NCI-H1105 treated with DMSO at 0.1 percent for 48 hours (cell line): ENCODE data around the gene GBX1.

Source experiments
- DNase-seq: peaks from one replicate; lab custom pipeline; 2025; lab: John Stamatoyannopoulos, UW

GBX1 gene

DNA sequence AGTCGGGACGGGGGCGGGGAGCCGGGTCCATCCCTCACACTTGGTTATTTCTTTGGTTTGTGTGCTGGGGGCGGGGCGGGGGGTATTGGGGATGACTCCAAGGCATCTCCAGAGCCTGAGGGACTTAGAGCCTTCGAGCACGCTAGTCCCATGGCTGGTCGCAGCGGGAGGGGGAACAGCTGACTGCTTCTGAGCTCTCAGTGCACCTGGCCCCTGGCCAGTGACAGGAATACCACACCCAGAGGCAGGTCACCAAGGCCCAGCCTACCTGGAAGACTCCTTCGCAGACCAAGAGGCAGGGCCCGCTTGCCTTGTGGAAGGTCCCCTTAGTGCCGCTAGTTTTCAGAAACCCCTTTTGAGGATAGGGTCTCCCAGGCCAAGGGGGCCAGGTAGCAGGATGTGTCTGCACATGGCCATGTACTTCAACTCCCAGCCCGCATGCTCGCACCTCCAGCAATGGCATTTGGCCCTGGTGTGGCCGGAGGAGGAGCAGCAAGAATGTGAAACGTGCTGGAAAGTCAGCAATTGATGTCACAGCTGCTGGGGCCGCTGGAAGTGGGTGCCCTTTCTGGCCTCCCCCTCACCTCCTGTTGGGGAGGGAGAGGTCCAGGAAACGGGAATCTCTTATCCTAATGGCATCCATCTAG is 40.9 kb downstream of the GBX1 start:
- DNase-seq: peak; percentile 50

DNA sequence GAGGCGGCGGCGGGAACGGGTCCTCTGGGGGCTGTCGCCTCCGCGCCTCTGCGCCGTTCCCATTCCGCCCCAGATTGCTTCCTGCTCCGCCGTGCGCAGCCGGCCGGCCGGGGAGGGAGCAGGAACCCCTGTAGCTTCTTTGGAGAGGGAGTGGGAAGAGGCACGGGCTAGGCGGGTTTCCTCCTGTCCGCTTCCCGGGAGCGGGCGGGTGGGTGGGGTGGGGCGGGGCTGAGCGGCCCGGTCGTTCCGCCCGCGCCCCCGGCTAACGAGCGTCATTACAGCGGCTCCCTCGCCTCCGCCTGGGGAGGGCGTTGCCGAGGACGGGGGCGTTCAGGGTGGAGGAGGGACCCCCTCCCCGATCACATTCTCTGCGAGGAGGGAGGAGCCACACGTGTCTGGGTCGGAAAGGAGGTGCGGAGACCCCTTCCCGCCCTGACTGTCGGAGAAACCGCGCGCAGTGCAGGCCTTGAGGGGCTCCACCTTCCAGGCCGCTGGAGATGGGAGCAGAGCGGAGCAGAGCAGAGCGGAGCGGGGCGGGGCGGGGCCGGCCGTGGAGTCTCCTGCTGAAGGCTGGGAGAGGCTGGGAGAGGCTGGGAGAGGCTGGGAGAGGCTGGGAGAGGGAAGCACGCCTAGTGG is 41.5 kb downstream of the GBX1 start:
- peak; percentile 55 for DNase-seq

DNA sequence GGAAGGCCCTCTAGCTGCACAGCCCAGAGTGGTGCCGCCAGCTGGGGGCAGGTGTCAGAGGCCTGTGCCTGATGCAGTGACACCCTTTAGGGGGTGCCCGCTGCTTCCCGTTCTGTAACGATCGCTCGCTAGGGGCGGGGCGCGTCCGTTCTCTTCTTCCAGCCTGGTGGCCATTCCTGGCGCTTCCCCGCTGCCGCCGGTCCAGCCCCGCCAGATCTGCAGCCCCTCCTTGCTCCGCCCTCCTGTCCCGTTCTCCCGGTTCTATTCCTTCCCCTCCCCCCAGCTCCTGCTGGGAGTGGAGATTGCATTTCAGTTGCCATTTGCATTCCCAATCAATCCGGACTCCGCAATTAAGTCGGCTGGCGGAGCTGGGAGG is 42.0 kb downstream of the GBX1 start:
- peak; percentile 59 for DNase-seq

DNA sequence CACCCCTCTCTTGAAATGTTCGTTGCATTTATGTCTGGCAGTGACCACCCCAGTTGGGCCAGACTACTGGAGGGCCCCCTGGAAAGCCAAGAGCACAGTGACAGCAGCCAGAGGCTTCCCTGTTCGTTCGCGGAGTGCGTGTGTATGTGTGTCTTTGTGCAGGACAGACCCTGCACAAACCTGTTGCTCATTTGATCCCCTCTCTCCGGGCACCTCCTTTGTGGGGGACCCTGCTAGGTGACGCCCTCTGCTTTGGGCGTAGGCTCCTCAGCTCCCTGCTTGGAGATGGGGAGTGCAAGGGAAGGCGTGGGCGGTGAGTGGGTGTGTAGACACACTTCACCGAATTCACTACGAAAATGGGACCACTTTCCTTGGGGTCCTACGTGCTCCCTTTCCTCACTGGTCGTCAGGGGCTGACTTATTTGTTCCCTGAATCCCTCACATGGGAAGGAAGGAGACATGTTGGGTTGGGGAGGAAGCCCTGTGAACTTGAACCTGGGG is 42.5 kb downstream of the GBX1 start:
- DNase-seq: no peak

DNA sequence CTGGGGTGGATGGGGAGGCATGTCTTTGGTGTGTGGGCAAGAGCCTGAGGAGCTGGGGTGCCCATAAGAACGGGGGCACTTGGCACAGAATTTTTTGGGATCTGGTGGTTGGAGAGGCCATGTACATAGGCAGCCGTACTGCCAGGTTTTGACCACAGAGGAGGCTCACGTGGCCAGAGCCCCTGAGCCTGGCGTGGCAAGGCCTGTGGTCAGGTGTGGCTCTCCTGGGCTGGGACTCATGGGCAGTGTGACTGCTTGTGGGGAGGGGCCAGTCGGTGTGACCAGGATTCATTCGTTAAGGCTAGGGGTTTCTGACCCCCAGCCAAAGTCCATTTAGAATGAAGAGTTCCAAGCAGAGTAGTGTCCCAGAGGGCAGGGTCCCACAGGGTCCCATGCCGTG is 43.0 kb downstream of the GBX1 start:
- no peak for DNase-seq

DNA sequence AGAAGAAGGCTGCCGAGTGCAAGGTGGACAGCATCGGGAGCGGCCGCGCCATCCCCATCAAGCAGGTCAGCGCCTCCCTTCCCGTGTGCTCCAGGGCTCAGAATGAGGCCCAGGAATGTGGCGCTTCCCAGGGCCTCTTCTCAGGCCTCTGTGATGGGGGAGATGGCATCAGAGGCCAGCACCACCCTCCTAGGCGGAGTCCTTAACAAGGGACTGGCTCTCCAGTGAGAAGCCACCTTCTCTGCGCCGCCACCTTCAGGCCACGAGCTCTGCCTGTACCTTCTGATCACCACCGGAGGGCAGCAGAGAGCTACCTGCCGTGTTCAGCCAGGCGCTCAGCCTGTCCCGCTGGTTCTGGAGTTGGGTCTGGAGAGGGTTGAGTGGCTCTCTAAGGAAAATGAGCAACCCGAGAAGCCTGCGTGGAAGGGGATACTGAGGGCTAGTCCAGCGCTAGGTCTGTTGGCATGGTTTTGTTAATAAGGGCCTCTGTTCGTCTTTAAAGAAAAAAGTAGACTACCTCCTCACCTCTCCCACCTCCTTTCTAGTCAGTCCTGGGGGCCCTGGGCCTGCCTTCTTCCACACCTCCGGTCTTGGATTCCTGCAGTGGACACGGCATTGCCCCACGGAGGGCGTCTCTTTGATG is 43.6 kb downstream of the GBX1 start:
- peak; percentile 69 for DNase-seq

DNA sequence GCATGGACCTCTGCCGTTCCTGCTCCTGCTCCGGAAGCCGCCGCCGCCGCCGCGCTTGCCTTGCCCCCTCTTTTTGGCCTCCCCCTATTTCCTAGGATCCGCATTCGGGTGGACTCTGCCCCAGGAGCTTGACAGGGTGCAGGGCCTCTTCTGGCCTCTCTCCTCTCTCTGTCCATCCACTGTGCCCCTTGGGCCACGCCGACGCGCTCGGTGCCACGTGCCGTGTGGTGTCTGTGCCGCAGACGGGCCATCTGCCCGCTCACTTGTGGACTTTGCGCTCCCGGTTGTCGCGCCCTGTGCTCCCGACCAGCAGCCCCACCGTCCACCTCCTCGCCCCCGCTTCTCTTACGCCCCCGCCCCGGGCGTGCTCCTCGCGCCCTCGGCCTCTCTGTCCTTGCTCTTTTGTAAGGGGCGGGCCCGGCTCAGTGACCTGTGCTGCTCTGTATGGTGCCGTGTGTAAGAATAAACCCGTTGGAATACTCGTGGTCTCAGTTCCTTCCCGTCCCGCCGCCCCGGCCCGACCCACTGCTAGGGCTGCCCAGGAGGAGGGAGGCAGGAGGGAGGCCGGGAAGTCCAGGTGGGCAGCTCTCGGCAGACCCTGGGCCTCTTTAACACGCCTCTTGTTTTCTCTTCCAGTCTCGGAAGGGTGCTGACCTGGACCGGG is 44.2 kb downstream of the GBX1 start:
- DNase-seq: no peak

DNA sequence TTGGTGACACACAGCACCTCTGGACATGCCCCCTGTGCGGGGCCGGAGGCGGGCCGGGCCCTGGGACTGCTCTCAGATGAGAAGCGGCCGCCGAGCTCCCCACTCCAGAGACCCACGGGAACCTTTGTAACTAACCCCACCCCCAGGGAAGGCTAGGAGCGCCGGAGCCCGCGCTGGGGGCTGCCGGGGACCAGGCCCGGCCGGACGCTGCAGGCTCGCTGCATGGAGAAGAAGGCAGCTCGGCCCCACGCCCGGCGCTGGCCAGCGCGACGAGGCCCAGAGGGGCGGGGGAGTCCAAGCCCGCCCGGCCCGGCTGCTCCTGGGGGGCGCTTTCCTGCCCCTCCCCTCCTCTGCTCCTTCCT is 44.7 kb downstream of the GBX1 start:
- DNase-seq: no peak

DNA sequence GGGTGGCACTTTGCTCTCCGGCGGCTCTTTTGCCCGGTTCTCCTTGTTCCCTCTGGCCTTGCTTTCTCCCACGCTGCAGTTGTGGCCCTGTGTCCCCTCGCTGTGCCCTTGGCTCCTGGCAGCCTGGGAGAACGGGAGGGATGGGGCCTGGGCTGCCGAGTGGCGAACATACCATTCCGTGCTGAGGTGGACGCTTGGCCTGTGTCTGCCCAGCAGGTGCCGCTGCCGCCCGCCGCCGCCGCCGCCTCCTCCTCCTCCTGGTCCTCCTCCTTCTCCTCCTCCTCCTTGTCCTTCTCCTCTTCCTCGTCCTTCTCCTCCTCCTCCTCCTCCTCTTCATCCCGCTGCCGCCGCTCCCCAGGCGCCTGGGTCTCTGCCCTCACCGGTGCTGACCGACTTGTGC is 45.2 kb downstream of the GBX1 start:
- DNase-seq: no peak

DNA sequence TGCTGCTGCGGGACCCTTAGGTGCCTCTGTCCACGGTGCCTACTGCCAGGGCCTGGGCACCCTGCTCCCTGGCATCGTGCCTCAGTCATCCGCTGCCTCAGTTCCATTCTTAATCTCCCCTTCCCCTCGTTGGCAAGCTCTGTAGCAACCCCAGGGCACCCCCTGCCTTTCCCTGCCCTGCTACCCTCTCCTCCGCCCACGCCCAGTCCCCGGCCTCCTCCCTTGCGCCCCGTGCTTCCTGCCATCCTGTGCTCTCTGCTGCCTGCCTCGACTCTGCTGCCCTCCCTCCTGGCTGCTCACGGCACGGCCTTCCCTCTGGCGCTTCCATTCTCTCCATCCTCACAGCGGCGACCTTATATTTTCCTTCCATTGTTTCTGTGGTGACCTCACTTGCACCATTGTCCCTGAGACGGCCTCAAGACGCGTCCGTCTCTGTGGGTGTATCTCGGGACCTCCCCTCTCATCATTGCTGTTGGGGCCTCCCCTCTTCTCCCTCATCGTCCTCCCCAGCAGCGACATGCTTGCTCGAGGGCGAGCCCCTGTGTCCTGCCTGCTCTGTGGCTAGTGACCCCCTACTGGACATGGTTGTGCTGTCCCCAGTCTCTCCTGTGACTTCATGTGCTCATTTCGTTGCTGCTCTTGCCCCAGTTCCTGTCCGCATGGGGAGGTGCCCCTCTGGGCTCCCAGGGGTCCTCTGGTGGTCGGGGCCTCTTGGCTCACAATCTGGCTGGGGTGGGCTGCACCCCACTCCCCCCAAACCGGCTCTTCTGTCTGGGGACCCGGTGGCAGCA is 45.9 kb downstream of the GBX1 start:
- no peak for DNase-seq

DNA sequence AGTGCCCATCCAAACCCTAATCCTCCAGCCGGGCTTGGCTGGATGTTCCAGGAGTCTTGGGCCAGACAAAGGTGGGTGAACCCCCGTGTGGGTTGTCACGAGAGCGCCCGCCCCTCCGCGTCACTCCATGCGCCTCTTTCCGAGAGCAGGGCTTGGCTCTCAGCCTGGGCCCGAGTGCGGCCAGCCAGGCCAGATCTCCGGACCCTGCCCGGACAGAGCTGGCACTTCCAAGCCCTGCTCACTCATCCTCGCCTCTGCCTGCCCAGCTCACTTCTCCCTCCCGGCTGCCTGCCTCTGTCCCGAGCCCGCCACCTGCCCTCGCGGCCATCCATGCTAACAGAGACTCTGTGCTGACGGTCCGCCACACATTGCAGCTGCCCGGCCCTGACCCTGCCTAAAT is 46.6 kb downstream of the GBX1 start:
- DNase-seq: no peak

DNA sequence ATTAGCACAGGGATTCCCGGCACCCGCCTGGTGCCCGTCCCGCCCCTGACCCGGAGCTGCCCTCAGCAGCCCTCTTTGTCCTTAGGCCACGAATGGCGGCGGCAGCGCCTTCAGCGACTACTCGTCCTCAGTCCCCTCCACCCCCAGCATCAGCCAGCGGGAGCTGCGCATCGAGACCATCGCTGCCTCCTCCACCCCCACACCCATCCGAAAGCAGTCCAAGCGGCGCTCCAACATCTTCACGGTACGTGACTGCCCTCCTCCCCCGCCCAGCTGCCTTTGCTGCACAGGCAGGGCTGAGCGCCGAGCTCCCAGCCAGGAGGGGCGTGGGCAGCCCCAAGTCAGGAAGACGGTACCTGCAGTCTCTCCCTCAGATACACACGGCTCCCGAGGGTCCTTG is 47.6 kb downstream of the GBX1 start:
- no peak for DNase-seq

DNA sequence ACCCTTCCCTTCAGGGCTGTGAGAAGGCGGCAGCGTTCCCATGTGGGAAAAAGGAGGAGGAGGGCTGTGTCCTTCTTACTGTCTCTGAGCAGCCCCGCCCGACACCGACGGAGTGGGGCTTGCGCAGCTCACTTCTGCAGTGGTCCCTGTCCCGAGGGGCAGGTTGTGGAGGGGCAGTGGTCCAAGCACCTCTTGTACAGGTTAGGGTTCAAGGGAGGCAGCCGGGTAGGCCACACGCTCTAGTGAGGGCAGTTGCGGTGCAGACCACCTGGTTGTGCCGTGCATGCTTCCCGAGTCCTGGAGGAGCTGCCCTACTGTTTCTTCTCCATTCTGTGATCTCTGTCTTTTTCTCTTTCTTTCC is 48.5 kb downstream of the GBX1 start:
- DNase-seq: no peak

DNA sequence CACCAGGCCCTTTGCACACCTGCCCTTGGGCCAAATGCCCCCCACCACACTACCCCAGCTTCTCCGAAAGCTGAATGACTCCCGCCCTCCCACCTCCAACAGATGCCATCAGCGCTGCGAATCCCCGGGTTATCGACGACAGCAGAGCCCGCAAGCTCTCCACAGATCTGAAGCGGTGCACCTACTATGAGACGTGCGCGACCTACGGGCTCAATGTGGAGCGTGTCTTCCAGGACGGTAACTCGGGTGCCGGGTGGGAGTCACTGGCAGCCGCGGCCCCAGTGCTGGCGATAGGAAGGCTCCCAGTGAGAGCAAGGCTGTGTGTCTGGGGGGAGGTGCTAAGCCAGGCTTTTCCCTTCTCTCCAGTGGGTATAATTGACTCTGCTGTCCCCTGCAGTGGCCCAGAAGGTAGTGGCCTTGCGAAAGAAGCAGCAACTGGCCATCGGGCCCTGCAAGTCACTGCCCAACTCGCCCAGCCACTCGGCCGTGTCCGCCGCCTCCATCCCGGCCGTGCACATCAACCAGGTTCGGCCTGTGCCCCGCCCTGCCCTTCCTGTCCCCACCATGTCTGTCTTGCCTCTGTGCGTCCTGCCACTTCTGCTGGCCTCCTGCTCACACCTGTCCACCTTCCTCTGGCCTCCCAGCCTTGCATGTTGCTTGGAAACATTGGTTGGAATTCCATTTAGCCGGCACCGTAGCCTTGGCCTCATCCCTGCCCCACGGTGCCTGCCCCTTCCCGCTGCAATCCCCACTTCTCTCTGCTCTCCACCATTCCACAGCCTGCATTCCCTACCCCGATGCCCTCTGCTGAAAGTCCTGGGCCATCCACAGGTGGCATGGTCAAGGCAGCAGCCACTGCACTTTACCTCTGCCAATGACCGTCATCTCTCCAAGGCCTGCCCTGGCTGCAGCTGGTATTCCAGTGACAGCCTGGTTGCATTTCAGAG is 49.1 kb downstream of the GBX1 start:
- no peak for DNase-seq

DNA sequence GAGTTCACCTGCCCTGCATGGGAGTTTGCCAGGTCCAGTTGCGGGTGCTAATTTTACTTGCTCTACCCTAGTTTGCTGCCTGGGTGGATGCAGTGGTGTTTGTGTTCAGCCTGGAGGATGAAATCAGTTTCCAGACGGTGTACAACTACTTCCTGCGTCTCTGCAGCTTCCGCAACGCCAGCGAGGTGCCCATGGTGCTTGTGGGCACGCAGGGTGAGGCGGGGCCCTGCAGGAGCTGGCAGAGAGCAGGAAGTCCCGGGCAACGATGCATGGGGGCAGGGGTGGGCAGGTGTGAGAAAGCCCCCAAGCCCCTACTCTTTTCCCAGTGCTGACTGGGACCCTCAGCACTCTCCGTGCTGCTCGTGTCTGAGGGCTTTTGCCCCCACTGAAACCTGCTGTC is 49.9 kb downstream of the GBX1 start:
- DNase-seq: no peak

DNA sequence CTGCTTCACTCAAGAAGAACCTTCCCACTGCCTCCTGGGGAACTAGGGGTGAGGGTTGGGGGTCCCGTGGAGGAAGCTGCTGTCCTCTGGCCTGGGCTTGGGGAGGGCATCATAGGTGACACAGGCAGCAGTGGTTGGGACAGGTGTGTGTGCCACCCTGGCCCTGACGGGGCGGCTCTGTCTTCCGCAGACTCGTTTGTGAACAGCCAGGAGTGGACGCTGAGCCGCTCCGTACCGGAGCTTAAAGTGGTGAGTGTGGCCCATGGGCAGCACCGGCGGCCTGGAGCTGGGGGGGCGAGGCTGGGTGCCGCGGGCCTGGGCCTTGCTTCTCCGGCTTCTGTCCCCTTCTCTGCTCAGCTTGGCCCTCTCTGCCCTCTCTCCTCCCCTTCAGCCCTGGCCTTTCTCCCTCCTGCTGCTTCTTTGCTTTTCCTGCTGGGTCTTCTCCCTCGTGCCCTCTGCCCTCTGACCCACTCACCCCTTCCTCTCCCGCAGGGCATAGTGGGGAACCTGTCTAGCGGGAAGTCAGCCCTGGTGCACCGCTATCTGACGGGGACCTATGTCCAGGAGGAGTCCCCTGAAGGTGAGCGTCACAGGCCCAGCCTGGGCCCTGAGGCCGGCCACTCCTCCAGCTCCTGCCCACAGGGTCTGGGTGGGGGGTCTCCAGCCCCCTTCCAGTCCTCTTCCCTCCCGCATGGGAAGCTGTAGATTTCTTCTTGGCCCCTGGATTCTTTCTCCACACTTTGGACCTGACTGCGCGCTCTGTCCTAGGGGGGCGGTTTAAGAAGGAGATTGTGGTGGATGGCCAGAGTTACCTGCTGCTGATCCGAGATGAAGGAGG is 50.7 kb downstream of the GBX1 start:
- no peak for DNase-seq

DNA sequence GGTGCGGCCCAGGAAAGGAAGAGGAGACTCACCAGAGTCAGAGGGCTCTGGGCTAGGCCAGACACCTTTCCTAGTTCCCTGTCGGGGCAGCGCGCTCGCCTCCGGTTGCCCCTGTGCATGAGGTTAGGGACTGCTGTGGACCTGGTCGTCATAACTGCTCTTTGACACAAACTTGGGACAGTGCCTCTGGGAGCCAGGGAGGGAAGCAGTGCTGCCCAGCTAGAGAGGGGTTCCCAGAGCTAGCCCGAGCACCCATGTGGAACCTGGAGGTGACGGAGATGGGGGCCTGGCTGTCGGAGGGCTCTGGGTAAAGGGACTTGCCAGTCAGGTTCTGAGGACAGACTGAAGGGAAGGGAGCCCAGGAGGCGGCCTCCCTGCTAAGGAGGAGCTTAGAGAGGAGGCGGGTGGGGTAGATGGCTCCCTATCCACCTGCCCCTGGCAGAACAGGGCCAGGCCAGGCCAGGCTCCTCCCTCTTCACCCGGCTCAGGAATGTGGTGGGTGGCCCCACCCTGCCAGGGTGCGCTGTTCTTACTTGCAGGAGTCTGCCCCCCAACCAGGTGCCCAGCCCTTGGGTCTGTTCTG is 51.6 kb downstream of the GBX1 start:
- DNase-seq: no peak

DNA sequence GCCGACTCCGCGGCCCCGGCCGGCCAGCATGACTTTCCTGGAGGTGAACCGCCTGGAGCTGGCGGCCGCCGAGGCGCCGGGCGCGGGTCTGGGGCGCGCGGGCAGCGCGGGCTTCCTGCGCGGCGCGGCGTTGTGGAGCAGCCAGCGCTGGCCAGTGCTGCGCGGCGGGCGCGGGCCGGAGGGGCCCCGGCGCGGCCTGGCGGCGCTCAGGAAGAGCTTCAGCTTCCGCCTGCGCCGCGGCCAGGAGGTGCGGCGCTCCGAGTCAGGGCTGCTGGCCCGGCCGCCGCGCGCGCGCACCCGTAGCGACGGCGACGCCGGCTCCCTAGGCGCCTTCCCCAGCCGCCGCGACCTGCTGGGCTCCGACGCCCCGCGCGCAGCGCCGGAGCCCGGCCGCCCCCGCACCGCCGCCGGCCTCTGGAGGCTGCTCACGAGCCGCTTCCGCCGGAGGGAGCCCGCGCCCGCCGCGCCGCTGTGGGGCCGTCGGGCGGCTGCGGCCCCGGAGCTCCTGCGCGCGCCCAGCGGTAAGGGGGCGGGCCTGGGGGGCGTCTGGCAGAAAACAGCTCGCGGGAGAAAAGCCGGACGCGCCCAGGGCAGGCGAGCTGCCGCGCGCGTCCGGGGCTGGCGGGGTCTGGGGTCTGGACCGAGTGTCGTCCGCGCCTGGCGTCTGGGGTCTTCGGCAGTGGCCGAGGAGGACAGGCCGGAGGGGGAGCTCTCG is 52.2 kb downstream of the GBX1 start:
- DNase-seq: no peak
